Ascending aorta (tissue), 2 donors: ENCODE data around the gene TMEM134. TPM values are rescaled to one million over a fixed set of nuclear protein-coding genes. Genes with fewer than 3 reads are reported as not detected.

Source experiments
- DNase-seq, 2 donors: peaks; one replicate each; pipeline ENCODE4 v3.0.0-alpha.2; 2019; ENCODE audit warnings: low spot score in 2 of 2
- H3K27ac ChIP-seq, 2 donors: fragments of 200-600 bp; sonication (generic); one replicate each; pipeline ENCODE4 v1.5.1; 2016 to 2017; ENCODE audit warnings: mild to moderate bottlenecking in 1 of 2
- H3K27me3 ChIP-seq: fragments of 200-600 bp; sonication (generic); one replicate; pipeline ENCODE4 v1.5.1; 2017
- H3K36me3 ChIP-seq, 2 donors: fragments of 200-600 bp; sonication (generic); one replicate each; pipeline ENCODE4 v1.5.1; 2016
- H3K4me1 ChIP-seq, 2 donors: fragments of 200-600 bp; sonication (generic); one replicate each; pipeline ENCODE4 v1.5.1; 2016 to 2017; ENCODE audit warnings: mild to moderate bottlenecking in 1 of 2
- H3K4me3 ChIP-seq, 2 donors: fragments of 200-600 bp; sonication (generic); one replicate each; pipeline ENCODE4 v1.5.1; 2016 to 2017; ENCODE audit warnings: mild to moderate bottlenecking in 1 of 2
- H3K9me3 ChIP-seq, 2 donors: fragments of 200-600 bp; sonication (generic); one replicate each; pipeline ENCODE4 v1.5.1; 2016
- CTCF ChIP-seq, 3 experiments: fragments of 200-600 bp in 2 of 3; fragments of 450-650 bp in 1 of 3; sonication (generic) in 2 of 3; IDR thresholded peaks; one replicate each; pipeline ENCODE4 v1.5.1; 2016 to 2019; ENCODE audit warnings: antibody characterized with exemption in 3 of 3, mild to moderate bottlenecking in 1 of 3, moderate library complexity in 1 of 3
- intact Hi-C: fragments of 100-400 bp; cut with DNase I; formaldehyde crosslinking; loops from one replicate; pipeline ENCODE4 v1.15.1; 2023
- total RNA-seq: library from RNA; depleted of rRNA; stranded (reverse); fragments of >200 nt; gene quantifications from one replicate; pipeline ENCODE4 v1.1.0, GENCODE V29; 2016

The TMEM134 gene
- total RNA-seq, 1 donor from 2014 or later, result 189 TPM

GRCh38 chr11:67422891-67423290 lies 46.2 kb downstream of the TMEM134 start:
- no peak overlapping the region for H3K27ac ChIP-seq
- intact Hi-C loops, result no loop called here
- H3K9me3 ChIP-seq, result no peaks in the 10 kb centered on the region
- no peak overlapping the region for H3K4me3 ChIP-seq
- DNase-seq, result no peak
- no peak for TF ChIP-seq CTCF (IDR thresholded peaks at IDR 0.05)
- H3K4me1 ChIP-seq, result peaks cover 9 to 33% of the 10 kb centered on the region in 2 donors
- H3K27me3 ChIP-seq, result no peaks in the 10 kb centered on the region
- H3K36me3 ChIP-seq, result no peaks in the 10 kb centered on the region

DNA sequence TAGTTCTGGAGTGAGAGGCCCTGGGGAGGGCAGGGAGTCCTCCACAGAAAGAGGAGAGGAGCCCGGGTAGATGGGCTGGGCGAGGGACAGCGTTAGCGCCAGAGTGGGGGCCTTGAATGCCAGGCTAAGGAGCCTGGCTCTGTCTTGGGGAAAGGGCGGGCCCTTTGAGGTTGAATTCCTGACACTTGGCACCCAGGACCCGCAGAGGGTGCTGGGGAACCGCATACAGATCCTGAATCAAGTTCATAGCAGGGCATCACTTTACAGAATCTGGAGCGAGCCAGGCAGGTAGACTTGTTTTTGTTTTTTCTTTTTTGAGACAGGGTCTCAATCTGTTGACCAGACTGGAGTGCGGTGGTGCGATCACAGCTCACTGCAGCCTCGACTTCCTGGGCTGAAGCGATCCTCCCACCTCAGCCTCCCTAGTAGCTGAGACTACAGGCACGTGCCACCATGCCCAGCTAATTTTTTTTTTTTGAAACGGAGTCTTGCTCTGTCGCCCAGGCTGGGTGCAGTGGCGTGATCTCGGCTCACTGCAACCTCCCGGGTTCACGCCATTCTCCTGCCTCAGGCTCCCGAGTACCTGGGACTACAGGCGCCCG lies 47.5 kb downstream of the TMEM134 start:
- no peaks in the 10 kb centered on the region for H3K36me3 ChIP-seq
- H3K4me1 ChIP-seq, result peaks cover 9 to 40% of the 10 kb centered on the region in 2 donors
- peak overlapping the region; percentile 75 to 90 for H3K4me3 ChIP-seq
- DNase-seq, result no peak
- H3K27me3 ChIP-seq, result no peaks in the 10 kb centered on the region
- H3K9me3 ChIP-seq, result no peaks in the 10 kb centered on the region
- no peak for TF ChIP-seq CTCF (IDR thresholded peaks at IDR 0.05)
- H3K27ac ChIP-seq, result peak overlapping the region; percentile 90 to 98
- intact Hi-C loops, result loop anchor here (2.0 kb wide), 1 partner anchor 19 kb away; no protein-coding TSS in a partner anchor

- peak; percentile 82 to 98 for DNase-seq
- intact Hi-C loops, result loop anchor here (2.0 kb wide), 1 partner anchor 18 kb away; no protein-coding TSS in a partner anchor
- H3K4me3 ChIP-seq, result peak overlapping the region; percentile 75 to 90
- H3K9me3 ChIP-seq, result no peaks in the 10 kb centered on the region
- H3K36me3 ChIP-seq, result no peaks in the 10 kb centered on the region
- TF ChIP-seq CTCF (IDR thresholded peaks at IDR 0.05), result peak in 1 of 3 experiments; percentile 25
- H3K4me1 ChIP-seq, result peaks cover 9 to 47% of the 10 kb centered on the region in 2 donors
- peak overlapping the region; percentile 90 to 98 for H3K27ac ChIP-seq
- no peaks in the 10 kb centered on the region for H3K27me3 ChIP-seq
These were observed 48.2 kb downstream of the TMEM134 start for GRCh38 chr11:67420646-67421429.

DNA sequence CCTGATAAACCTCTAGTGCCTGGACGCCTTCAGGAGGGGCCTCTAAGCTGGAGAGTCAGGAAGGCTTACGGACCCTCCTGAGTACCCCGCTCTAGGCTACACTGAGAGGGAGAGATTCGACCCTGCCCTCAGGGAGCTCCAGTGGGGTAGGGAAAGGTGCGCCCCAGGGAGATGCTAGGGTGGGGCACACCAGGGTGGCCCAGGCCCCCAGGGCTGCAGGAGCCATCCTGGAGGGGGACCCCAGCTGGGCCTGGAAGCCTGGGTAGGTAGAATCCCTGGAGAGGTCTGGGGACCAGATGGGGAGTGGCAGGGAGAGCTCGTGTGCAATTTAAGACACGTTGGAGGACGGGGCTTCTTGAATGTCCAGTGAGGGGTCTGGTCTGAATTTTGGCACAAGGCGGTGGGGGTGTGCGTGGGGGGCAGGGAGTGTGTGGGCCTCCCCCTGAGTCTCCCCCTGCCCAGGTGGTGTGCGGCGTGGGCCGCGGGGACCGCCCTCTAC lies 48.9 kb downstream of the TMEM134 start:
- intact Hi-C loops, result loop anchor here (2.0 kb wide), 1 partner anchor 17 kb away; no protein-coding TSS in a partner anchor
- peaks cover 9 to 48% of the 10 kb centered on the region in 2 donors for H3K4me1 ChIP-seq
- DNase-seq, result no peak
- peak overlapping the region; percentile 75 to 90 for H3K4me3 ChIP-seq
- no peaks in the 10 kb centered on the region for H3K36me3 ChIP-seq
- TF ChIP-seq CTCF (IDR thresholded peaks at IDR 0.05), result no peak
- H3K27ac ChIP-seq, result peak overlapping the region; percentile 90 to 98
- H3K27me3 ChIP-seq, result no peaks in the 10 kb centered on the region
- H3K9me3 ChIP-seq, result no peaks in the 10 kb centered on the region

GRCh38 chr11:67419325-67420049 lies 49.6 kb downstream of the TMEM134 start:
- intact Hi-C loops, result loop anchor here (2.0 kb wide), 1 partner anchor 17 kb away; no protein-coding TSS in a partner anchor
- no peaks in the 10 kb centered on the region for H3K27me3 ChIP-seq
- H3K4me3 ChIP-seq, result no peak overlapping the region
- H3K4me1 ChIP-seq, result peaks cover 9 to 52% of the 10 kb centered on the region in 2 donors
- no peak for DNase-seq
- peak overlapping the region; percentile 90 to 98 for H3K27ac ChIP-seq
- no peaks in the 10 kb centered on the region for H3K36me3 ChIP-seq
- H3K9me3 ChIP-seq, result no peaks in the 10 kb centered on the region
- no peak for TF ChIP-seq CTCF (IDR thresholded peaks at IDR 0.05)
